Skeletal muscle tissue (tissue), 4 donors: ENCODE data around the gene MPV17. TPM values are rescaled to one million over a fixed set of nuclear protein-coding genes. Genes with fewer than 3 reads are reported as not detected.
"Not testable (repeated sequence)": the region's sequence is repeated elsewhere in the genome, so short reads cannot be mapped to it uniquely, and the experiment has no call there.

Experiments
- H3K27ac ChIP-seq: one replicate; pipeline ENCODE4 v1.7.0; 2013; ENCODE audit warnings: mild to moderate bottlenecking, low read depth, low read length, inconsistent platforms
- H3K27me3 ChIP-seq, 3 donors: one replicate each; pipeline ENCODE4 v1.7.0; 2013; ENCODE audit warnings: low read length in 3 of 3; ENCODE audit not compliant: control insufficient read depth in 3 of 3, insufficient read depth in 3 of 3
- H3K36me3 ChIP-seq, 3 donors: one replicate each; pipeline ENCODE4 v1.7.0; 2013; ENCODE audit warnings: low read length in 3 of 3; ENCODE audit not compliant: control insufficient read depth in 3 of 3, insufficient read depth in 3 of 3
- H3K4me1 ChIP-seq, 3 donors: one replicate each; pipeline ENCODE4 v1.7.0; 2013; ENCODE audit warnings: low read length in 3 of 3, mild to moderate bottlenecking in 3 of 3; ENCODE audit not compliant: control insufficient read depth in 3 of 3, insufficient read depth in 3 of 3
- H3K4me3 ChIP-seq, 3 donors: one replicate each; pipeline ENCODE4 v1.7.0; 2013; ENCODE audit warnings: low read length in 3 of 3
- H3K9ac ChIP-seq, 3 donors: one replicate each; pipeline ENCODE4 v1.7.0; 2013; ENCODE audit warnings: low read length in 3 of 3, mild to moderate bottlenecking in 3 of 3, moderate library complexity in 2 of 3, low read depth in 1 of 3
- H3K9me3 ChIP-seq, 3 donors: one replicate each; pipeline ENCODE4 v1.7.0; 2013; ENCODE audit warnings: low read length in 3 of 3; ENCODE audit not compliant: control insufficient read depth in 3 of 3
- total RNA-seq: library from RNA; depleted of rRNA; stranded (reverse); fragments of >200 nt; gene quantifications from one replicate; pipeline ENCODE4 v1.2.3, GENCODE V29; 2014
- donor health status: Osteomylitis.

Gene MPV17
- total RNA-seq, 1 donor from 2014 or later: 23.0 TPM

- H3K36me3 ChIP-seq, H3K27ac ChIP-seq, H3K9me3 ChIP-seq, H3K4me3 ChIP-seq, H3K4me1 ChIP-seq, H3K9ac ChIP-seq: not testable (repeated sequence)
- H3K27me3 ChIP-seq: peaks cover 3 to 12% (median 9%) of the 10 kb centered on the region in 3 donors
Observed at GRCh38 chr2:27272537-27273522, 50.1 kb downstream of the MPV17 start.

GRCh38 chr2:27271631-27272340 is 51.1 kb downstream of the MPV17 start:
- Histone ChIP-seq H3K27me3 (peaks cover 5 to 17% (median 16%) of the 10 kb centered on the region in 3 donors), H3K9me3 (no peaks in the 10 kb centered on the region), H3K4me1 (no peaks in the 10 kb centered on the region), H3K36me3 (no peaks in the 10 kb centered on the region), H3K4me3 (no peak overlapping the region), H3K9ac (no peak overlapping the region), H3K27ac (no peak overlapping the region)

GRCh38 chr2:27270670-27271069 is 52.2 kb downstream of the MPV17 start:
- Histone ChIP-seq H3K9me3 (no peaks in the 10 kb centered on the region), H3K9ac (no peak overlapping the region), H3K27ac (no peak overlapping the region), H3K27me3 (peaks cover 10 to 19% (median 18%) of the 10 kb centered on the region in 3 donors), H3K36me3 (no peaks in the 10 kb centered on the region), H3K4me3 (no peak overlapping the region), H3K4me1 (no peaks in the 10 kb centered on the region)

- no peaks in the 10 kb centered on the region for H3K9me3 ChIP-seq
- H3K36me3 ChIP-seq: no peaks in the 10 kb centered on the region
- H3K4me3 ChIP-seq: no peak overlapping the region
- no peak overlapping the region for H3K27ac ChIP-seq
- H3K9ac ChIP-seq: no peak overlapping the region
- peaks cover 4 to 5% (median 5%) of the 10 kb centered on the region in 3 donors for H3K4me1 ChIP-seq
- peaks cover 14 to 24% (median 20%) of the 10 kb centered on the region in 3 donors for H3K27me3 ChIP-seq
Observed at GRCh38 chr2:27270131-27270530, 52.8 kb downstream of the MPV17 start.

DNA sequence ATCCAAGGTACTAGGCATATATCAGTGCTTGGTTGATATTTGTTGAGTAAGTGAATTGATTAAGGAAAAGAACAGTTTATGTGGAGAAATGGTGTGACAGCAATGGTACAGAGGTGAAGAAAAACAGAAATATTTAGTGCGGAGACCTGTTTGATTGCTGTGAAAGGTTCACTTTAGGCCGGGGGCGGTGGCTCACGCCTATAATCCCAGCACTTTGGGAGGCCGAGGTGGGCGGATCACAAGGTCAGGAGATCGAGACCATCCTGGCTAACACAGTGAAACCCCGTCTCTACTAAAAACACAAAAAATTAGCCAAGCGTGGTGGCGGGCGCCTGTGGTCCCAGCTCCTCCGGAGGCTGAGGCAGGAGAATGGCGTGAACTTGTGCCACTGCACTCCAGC is 54.6 kb downstream of the MPV17 start:
- not testable (repeated sequence) for H3K36me3 ChIP-seq, H3K27ac ChIP-seq, H3K9ac ChIP-seq, H3K9me3 ChIP-seq, H3K4me3 ChIP-seq
- Histone ChIP-seq H3K4me1 (peaks cover 20 to 23% (median 21%) of the 10 kb centered on the region in 3 donors), H3K27me3 (peaks cover 33 to 42% (median 33%) of the 10 kb centered on the region in 3 donors)

DNA sequence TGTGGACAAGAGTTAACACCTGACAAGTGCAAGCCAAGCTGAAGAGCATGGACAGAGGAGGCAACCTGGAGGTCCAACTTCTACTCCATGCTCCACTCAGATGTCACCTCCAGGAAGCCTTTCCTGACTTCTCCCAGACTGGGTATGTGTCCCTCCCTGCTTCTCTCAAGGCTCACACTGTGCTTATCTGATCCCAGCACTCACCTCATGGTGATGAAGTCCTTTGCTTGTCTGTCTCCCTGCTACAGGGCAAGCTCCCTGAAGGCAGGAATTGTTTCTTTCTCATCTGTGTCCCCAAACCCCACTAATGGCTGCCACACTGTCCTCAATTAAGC is 57.4 kb downstream of the MPV17 start:
- Histone ChIP-seq H3K9me3 (no peaks in the 10 kb centered on the region), H3K4me3 (no peak overlapping the region), H3K36me3 (no peaks in the 10 kb centered on the region), H3K27ac (no peak overlapping the region), H3K9ac (peak overlapping the region in 1 of 3 donors; percentile 25), H3K4me1 (peaks cover 23 to 33% (median 32%) of the 10 kb centered on the region in 3 donors), H3K27me3 (peaks cover 56 to 66% (median 57%) of the 10 kb centered on the region in 3 donors)

DNA sequence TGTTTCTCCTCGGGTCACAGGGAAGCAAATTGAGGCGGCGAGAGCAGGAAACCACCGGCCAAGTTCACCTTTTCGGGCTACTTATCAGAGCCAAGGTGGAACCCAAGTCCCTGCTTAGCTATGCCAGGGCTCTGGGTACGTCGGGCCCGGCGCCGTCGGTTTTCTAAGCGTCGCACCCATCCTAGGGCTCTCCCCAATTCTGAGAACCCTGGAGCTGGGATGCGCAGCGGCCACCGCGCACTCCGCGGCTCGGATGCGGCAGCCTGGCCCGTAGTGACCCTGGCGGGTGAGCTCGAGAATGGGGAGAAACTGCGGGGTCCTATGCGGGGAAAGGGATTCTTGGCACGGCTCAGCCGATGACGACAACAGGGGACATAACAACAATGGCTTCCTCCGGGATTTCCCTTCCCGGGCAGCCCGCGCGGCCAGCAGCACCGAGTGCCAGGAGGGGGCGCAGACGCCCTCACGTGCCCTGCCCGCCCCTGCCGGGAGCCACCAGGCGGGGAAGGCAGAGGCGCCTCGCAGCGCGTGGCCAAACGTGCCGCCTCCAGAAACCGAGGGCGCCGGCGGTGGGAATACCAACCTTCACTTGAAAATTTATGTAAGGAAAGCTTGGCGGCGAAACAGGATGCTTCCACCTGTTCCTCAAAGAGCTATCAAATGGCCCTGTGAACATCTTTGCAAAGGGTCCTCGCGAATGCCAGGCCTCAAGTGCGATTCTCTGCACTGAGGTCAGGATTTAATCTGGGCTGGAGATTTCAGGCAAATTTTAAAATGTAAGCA is 58.0 kb downstream of the MPV17 start:
- Histone ChIP-seq H3K9me3 (no peaks in the 10 kb centered on the region), H3K4me3 (peak overlapping the region in 2 of 3 donors; percentile 29 to 45), H3K27me3 (peaks cover 61 to 71% (median 63%) of the 10 kb centered on the region in 3 donors), H3K9ac (peak overlapping the region in 1 of 3 donors; percentile 25), H3K4me1 (peaks cover 23 to 33% (median 32%) of the 10 kb centered on the region in 3 donors), H3K27ac (no peak overlapping the region), H3K36me3 (no peaks in the 10 kb centered on the region)

- Histone ChIP-seq H3K27ac (no peak overlapping the region), H3K9ac (no peak overlapping the region), H3K9me3 (no peaks in the 10 kb centered on the region), H3K36me3 (no peaks in the 10 kb centered on the region), H3K4me3 (peak overlapping the region in 2 of 3 donors; percentile 45), H3K27me3 (peaks cover 63 to 73% (median 65%) of the 10 kb centered on the region in 3 donors), H3K4me1 (peaks cover 23 to 33% (median 32%) of the 10 kb centered on the region in 3 donors)
Observed at GRCh38 chr2:27264253-27264752, 58.6 kb downstream of the MPV17 start.
